Left renal pelvis (tissue), 4 donors: Measurements from ENCODE around the gene DAB2IP. TPM values are rescaled to one million over a fixed set of nuclear protein-coding genes. Genes with fewer than 3 reads are reported as not detected.

Experiments used
- DNase-seq, 4 donors: peaks; one replicate each; pipeline ENCODE4 v3.0.0-alpha.2; 2013; ENCODE audit warnings: low read depth in 4 of 4, low spot score in 3 of 4
- polyA plus RNA-seq, 4 donors: library from polyadenylated mRNA; unstranded; fragments of 120-200 nt; gene quantifications; one replicate each; pipeline ENCODE4 v1.2.1, GENCODE V29; 2013; ENCODE audit not compliant: insufficient read length in 4 of 4

The DAB2IP gene
- polyA plus RNA-seq, 4 donors, result 33.4 to 43.9 (median 39.6) TPM

DNA sequence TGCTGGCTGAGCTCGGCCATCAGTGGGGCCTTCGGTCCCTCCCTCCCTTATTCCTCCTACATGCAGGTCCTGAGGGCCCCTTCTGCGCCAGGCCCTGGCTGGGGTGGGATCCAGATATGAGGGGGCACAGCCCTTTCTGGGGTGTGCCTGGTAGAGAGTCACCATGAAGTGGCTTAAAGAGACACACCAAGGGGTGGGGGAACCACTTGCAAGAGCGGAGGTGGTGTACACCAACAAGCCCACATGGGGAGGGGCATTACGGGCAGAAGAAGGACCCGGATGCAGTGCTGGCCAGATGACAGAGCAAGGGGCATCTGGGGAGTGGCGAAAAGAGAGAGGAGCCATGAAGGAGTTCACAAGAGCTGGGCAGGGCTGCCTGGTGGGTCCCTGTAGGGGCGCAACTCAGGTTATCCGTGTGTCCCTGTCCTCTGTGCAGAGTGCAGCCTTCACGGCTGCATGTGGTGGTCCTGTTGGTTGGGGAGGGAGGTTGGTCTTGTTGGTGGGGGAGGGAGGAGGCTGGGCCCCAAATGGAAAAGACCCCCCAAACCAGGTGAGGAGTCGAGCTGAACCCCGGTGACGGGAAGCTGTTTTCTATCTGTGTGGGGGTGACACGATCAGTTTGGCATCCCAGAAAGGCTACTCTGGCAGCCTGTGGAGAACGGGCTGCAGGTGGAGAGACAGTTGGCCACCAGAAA is 158.1 kb downstream of the DAB2IP start:
- DNase-seq, result no peak

DNA sequence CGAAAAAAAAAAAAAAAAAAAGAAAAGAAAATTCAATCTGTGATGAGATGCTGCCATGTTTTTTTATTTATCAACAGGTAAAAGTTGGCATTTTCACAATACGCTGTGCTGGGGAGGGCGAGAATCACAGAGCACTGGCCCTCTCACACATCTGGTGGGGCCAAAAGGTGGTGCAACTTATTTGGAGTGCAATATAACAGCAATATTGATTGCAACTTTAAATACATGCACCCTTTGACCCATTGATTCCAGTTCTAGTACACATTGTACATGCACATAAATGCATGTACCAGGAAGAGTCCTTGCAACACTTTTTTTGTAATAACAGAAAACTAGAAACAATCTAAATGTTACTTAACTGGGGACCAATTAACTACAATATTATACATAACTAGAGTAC is 159.1 kb downstream of the DAB2IP start:
- no peak for DNase-seq

DNA sequence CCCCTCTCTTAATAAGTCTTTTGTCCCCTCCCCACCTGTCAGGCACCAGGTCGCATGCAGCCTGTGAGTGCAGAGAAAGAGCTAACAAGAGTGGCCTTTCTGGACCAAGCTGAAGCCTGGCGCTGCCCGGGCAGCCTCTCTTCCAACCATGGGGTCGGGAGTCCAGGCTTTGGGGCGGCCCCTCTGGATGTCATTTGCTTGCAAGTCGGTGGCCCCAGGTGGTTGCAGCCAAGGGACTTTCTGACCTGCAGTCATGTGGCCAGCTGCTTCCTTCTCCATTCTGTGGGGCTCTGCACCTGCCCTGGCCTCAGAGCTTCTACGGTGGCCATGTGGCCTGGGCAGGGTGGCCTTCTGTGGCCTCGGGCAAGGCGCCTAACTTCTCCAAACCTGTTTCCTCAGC is 159.7 kb downstream of the DAB2IP start:
- no peak for DNase-seq

DNA sequence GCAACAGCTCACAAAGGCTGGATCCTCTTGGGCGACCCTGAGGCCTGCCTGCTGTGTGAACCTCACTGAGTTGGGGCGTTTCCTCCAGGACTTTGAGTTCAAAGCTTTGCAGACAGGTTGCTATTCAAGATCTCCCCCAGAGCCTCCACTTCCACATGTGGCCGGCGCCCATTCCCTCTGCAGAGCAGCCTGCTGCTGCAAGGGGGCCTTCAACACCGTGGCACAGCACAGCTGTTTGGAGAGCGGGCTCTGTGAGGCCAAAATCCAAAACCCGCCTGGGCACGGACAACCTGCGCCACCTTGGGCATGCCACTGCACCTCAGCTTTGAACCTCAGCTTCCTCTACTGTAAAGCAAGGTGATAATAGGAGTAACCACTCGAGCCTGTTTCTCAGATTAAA is 160.3 kb downstream of the DAB2IP start:
- DNase-seq, result no peak

DNA sequence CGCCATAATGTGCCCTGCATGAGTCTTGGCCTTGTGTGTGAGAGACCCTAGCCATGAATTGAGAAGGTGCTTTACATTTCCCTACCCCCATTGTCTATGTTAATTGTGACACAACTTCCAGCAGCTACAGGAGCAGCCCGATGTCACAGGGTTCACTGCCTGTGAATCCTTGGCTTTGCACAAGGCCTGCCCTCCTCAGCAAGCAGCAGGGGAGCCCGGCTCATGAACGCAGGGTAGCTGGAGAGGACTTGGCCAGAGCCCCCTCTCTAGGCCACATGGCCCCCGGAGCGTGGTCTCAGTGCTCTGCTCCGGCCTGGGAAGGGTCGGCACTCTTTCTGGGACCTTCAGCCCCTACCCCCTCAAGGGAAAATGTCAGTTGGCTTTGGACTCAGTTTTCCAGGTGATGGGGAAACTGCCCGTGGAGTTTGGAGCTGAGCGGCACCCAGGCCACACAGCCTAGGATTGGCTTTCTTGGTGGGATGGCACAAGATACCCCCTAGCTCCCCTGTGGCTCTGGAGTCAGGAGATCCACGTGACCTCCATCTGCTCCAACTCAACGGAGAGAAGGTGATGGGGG is 160.8 kb downstream of the DAB2IP start:
- no peak for DNase-seq

DNA sequence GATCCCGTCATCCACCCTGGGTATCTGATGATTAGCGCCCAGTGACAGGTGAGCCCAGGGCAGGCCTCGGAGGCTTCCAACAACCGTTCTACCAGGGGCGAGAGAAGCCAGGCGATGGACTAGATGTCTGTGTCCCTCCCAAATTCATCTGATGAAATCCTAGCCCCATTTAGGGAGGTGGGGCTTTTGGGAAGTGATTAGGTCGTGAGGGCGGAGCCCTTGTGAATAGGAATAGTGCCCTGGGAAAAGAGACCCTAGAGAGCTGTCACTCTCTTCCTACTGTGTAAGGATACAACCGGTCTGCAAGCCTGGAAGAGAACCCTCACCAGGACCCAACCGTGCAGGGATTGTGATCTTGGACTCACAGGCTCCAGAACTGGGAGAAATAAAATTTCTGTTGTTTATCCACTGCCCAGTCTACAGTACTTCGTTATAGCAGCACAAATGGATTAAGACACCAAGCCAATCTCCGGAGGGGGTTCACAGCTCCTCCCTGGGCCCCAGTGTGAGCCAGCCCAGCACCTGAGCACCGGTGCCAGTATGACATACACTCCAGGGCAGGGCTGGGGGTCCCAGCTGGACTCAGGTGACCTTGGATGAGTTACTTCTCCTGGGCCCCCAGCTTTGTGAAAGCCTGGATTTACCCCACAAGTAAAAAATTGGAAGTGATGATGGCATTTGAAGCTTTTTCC is 162.2 kb downstream of the DAB2IP start:
- DNase-seq, result no peak

DNA sequence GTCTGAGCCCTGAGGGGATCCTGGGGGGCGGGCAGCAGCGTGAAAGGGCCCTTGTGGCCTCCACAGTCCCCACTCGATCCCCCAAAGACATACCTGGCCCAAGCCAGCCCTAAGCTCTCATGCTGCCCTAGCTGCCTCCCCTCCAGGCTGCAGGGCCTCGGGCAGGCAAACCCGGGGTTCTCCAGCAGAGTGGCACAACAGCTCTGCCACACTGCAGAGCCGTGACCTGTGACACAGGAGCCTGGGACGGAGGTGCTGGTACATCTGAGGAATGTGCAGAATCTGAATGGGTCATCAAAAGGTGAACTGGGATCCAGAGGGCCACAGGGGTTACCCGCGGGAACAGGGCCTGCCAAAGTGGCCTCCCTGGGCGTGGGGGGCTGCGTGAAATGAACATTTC is 163.2 kb downstream of the DAB2IP start:
- DNase-seq, result no peak

DNA sequence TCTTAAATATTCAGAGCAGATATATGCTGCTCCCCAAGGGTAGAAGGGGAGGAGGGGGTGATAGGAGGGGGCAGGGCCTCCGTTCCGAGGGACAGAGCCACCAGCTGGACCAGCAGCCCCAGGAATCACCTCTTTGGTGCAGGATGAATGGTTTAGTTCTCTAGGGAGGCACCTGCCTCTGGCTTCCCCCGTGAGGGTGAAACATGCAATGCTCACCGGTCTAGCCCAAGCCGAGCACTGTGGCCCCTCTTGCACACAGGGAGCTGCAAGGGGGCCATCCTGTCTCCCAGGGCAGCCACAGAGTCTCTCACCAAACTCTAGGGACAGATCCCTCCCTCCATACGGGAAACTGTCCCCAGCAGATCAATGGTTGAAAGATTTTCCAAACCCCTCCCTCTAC is 163.7 kb downstream of the DAB2IP start:
- DNase-seq, result no peak

DNA sequence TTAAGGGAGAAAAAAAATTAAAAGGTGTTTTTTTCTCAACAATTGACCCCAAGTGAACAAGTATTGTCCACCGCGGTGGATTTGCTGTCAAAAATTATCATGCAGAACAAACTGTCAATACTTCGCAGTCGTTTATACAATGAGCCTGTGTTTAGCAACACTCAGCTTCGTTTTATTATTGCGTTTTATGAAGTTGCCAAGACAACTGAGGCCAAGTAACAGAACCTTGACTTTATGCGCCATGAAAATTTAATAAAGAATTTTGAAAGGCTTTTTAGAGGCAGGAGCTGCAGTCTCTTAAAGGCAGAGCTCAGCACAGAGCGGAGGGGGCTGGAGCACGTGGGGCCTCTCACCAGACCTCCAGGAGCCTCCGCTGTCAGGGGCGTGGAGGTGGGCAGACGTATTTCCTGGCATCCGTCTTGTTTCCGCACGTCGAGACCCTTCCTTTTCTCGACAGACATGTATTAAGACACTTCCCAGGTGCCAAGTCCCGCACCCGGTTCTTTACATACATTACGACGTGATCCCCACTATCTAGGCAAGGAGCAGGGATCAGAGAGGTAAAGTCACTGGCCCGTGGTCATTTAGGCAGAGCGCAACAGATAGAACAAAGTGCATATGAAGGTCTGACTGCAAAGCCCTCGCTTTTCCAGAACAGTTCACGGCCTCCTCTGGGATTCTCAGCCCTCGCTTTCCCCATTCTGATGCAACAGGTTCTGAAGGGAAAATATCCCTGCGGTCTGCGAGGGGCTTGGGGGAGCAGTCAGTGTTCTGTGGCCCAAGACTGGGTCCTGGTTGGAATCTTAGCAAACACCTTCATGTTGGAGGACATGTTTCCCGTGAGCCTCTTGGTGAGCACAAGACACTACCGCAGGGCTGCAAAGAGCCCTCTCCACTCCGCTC is 164.4 kb downstream of the DAB2IP start:
- DNase-seq, result no peak

DNA sequence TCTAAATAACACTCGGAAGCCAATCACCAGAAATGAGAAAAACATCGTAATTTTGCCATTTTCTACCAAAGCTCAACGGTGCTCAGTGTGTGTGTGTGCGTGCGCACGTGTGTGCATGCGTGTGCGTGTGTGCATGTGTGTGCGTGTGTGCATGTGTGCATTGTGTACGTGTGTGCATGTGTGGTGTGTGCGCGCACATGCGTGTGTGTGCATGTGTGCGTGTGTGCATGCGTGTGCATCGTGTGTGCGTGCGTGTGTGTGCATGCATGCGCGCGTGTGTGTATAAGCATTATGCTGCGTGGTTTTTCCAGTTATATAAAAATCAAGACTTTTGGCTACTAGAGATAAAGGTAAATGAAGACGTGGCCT is 165.0 kb downstream of the DAB2IP start:
- DNase-seq, result no peak

DNA sequence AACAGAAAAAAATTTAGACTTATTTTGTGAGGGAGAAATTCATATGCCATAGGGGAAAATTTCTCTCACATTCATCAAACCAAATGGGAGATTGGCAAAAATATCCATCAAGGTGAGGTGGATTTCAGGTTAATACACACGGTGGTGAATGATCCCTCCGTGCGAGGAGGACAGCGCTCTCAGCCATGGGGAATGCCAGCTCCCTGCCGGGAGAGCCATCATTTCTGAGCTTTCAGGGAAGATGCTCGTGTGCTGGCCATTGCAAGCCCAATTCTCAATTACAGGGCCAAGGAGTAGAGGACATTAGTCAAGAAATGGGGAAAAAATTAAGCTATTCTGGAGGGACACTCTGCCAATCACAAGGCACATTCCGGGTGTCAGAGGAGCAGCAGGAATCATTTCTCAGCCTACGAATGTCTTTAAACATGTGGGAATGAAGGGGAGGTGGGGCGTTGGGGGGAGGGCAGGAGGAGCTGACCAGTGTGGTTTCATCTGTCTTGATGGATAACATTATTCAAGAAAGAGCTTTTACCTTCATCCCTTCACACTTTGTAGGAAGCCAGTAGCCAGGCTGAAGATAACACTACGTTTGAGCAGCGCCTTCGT is 165.5 kb downstream of the DAB2IP start:
- no peak for DNase-seq

DNA sequence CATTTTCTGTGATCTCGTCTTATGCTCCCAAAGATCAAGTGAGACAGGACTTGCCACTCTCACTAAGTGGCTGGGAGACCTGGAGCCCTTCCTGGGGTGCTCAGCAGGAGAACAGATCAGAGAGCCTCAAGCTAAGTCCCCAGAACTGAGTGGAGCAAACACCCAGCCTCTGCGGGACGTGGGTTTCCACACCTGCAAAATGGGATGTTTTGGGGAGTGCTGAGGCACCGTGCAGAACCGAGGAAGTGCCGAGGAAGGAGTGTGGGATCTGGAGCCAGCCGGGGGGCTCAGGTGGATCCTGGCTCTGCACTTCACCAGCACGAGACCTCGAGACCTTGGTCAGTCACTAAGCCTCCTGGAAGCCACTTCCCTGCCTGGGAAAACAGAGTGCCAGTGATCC is 166.0 kb downstream of the DAB2IP start:
- no peak for DNase-seq

DNA sequence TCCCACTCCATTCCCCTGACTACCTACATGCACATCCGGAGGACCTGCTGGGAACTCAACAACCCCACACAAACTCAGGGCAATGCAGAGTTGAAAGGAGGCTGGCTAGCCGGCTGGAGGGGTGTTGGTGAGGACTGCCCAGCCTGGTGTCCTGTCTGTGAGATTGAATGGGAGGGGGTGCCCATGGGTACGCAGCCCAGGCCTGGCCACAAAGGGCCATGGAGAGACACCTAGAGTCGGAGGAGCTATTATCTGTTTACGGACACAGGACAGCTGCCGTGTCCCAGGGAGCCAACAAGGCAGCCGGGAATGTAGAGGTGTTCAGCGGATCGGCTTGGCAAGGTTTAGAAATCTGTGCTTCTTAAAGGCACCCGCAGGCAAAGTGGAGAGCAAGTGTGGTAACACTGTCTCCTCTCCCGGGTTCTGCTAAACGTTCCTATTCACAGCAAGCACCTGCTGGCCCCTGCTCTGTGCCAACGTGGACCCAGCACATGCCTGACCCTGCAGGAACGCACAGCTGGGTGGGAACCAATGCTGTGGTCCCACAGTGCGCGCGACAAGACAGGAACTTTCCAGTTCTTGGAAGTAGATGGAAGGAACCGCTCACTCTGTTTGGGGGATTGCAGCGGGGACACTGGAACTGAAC is 166.7 kb downstream of the DAB2IP start:
- no peak for DNase-seq

DNA sequence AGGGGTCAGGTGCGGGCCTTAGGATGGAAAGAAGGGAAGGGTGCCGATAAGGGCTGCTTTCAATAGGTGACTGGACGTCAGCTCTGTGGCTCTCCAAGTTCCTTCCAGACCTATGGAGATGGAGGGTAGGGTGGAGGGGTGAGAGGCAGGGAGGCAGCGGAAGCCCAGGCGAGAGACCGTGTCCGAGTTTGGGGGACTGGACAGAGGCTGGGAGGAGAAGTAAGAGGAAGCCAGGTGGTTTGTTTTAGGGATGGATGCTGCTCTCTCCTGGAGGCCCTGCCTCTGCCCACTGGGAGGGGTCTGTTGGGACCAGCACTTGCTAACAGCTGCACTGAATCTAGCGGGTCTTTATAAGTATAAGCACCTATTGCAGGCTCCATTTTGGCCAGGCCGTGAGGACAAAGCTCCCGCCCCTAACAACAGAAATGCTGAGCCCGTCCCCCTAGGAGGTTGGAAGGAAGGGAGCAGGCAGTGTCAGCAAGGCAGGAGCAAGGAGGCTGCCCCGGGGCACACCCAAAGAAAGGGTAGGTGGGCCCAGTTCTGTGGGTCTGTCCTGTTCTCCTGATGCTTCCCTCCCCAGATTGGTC is 167.5 kb downstream of the DAB2IP start:
- no peak for DNase-seq

DNA sequence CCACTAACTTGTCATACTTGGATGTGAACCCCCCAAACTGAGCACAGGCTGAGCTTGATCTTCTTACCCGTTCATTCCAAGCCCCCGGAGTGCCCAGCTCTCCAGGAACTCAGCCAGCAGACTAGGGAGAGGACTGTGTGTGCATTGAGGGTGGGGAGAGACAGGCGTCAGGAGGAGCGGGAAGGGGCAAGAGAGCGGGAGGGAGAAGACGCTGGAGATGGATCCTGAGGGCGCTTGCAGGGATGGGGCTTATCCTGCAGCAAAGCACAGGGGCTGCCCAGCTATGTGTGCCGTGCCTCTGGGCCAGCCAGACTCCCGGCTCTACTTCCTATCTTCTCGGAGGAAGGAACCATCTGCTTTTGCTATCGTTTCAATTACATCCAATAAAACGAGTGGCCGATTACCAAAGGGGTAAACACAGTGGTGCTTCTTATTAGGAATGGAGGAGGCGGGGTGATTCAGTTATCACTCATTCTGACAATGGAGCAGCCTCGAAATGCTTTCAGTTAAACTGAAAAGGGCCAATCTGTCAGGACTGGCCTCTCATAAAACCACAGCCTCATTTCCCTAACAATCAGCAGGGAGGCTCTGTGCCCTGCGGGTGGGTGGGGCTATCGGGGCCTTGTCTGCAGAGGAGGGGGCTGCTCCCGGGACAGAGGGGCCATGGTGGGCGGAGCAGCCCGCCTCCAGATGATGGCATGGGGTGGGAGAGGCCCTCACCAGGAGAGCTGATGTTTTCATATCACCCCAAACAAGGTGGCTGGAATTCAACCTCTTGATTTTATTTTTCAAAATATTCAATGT is 168.2 kb downstream of the DAB2IP start:
- no peak for DNase-seq

DNA sequence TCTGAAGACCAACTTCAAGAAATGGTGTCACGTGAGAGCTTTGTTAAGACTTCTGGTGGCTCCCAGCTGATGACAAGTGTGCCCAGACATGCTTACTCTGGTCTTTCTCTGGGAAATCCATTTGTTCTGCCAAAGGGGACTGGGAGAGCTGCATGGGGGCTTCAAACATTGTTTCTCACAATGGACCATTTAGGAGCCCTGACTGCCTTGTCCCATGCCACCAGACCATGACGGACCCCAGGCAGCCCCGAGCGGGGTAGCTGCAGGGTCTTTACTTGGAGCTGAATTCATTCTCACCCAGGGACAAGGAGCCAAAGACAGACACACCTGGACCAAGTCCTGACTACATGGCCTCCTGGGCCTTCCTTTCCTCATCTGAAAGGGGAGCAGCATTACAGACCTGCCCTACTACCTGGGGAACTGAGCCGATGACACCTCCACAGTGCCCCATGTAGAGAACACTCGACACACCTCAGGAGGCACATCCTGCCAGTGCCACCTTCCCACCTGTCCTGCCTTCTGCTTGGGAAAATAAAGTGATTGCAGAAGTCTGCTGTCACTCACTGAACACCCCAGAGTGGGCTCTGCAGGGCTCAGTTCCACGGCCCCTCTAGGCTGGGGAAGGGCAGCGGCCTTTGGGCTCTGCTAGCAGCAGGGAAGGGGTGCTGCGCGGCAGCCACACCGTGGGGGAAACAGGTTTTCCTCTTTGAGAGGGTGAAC is 169.0 kb downstream of the DAB2IP start:
- DNase-seq, result no peak

DNA sequence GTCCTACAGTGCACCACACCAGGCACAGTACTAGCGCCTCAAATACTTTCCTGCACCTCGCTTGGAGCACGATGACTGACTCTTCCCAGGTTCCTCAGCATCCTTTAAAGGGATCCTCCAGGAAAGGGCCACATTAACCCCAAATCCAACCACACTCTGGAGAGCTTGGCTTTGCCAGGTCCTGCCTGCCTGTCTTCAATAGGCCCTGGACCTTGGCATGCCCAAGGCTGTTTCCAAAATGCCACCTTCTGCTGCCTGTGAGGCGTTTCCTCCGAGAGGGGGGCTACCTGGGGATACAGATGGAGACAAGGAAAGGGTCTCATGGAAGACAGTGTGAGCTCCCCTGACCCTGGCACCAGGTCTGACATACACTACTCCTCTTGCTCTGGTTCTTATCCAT is 169.9 kb downstream of the DAB2IP start:
- no peak for DNase-seq
